Common myeloid progenitor, CD34-positive (primary cell): ENCODE measurements around the gene OPN1LW.
"Not testable (repeated sequence)": the region's sequence is repeated elsewhere in the genome, so short reads cannot be mapped to it uniquely, and the experiment has no call there.

Experiments used
- CTCF ChIA-PET: fragments of 350-600 bp; sonication (Branson Sonifier 250); formaldehyde crosslinking; loops from one replicate; lab custom pipeline; 2021; ENCODE audit warnings: antibody characterized with exemption; lab: Charles Lee
- POLR2A ChIA-PET: fragments of 350-600 bp; sonication (Branson Sonifier 250); formaldehyde crosslinking; loops from one replicate; lab custom pipeline; 2021; ENCODE audit warnings: antibody characterized with exemption; lab: Charles Lee
- DNase-seq, 3 donors: peaks; one replicate each; pipeline versions ENCODE4 v3.0.0 to v3.0.0-alpha.2; 2013
- H3K27ac ChIP-seq, 2 experiments: 1 replicate in 1 of 2; 2 replicates in 1 of 2; pipeline ENCODE4 v1.7.0; 2013; ENCODE audit warnings: inconsistent platforms in 2 of 2, low read length in 2 of 2, mild to moderate bottlenecking in 2 of 2, low read depth in 1 of 2, moderate library complexity in 1 of 2; ENCODE audit not compliant: severe bottlenecking in 2 of 2, insufficient read depth in 1 of 2, poor library complexity in 1 of 2
- H3K27me3 ChIP-seq, 5 experiments: replicated peaks in 2 of 5; 1 replicate in 3 of 5; 2 replicates in 2 of 5; pipeline versions ENCODE4 v1.6.1 to v1.7.0; 2013; ENCODE audit warnings: low read length in 4 of 5, mild to moderate bottlenecking in 2 of 5, moderate library complexity in 2 of 5, inconsistent platforms in 1 of 5; ENCODE audit not compliant: insufficient read depth in 5 of 5, control insufficient read depth in 4 of 5
- H3K36me3 ChIP-seq, 4 experiments: 1 replicate in 2 of 4; 2 replicates in 2 of 4; pipeline versions ENCODE4 v1.6.1 to v1.7.0; 2013; ENCODE audit warnings: low read length in 3 of 4, control low read depth in 1 of 4, mild to moderate bottlenecking in 1 of 4; ENCODE audit not compliant: control insufficient read depth in 4 of 4, insufficient read depth in 4 of 4
- H3K4me1 ChIP-seq, 4 experiments: 1 replicate in 3 of 4; 2 replicates in 1 of 4; pipeline versions ENCODE4 v1.6.1 to v1.7.1; 2013; ENCODE audit warnings: low read length in 3 of 4, mild to moderate bottlenecking in 3 of 4, control low read depth in 1 of 4, inconsistent platforms in 1 of 4, moderate library complexity in 1 of 4; ENCODE audit not compliant: control insufficient read depth in 4 of 4, insufficient read depth in 4 of 4; ENCODE audit errors: control extremely low read depth in 1 of 4
- H3K4me3 ChIP-seq, 7 experiments: 1 replicate in 4 of 7; 2 replicates in 3 of 7; pipeline versions ENCODE4 v1.5.1 to v1.7.0; 2013; ENCODE audit warnings: mild to moderate bottlenecking in 7 of 7, low read length in 6 of 7, moderate library complexity in 6 of 7, inconsistent platforms in 2 of 7, low read depth in 2 of 7, control low read depth in 1 of 7; ENCODE audit not compliant: insufficient read depth in 4 of 7, control insufficient read depth in 1 of 7; ENCODE audit errors: extremely low read depth in 1 of 7
- H3K9me3 ChIP-seq, 5 experiments: 1 replicate in 4 of 5; 2 replicates in 1 of 5; pipeline versions ENCODE4 v1.6.1 to v1.7.1; 2013; ENCODE audit warnings: low read length in 4 of 5, mild to moderate bottlenecking in 2 of 5, inconsistent platforms in 1 of 5, low read depth in 1 of 5, moderate library complexity in 1 of 5; ENCODE audit not compliant: control insufficient read depth in 4 of 5, insufficient read depth in 2 of 5; ENCODE audit errors: control extremely low read depth in 1 of 5
- WGBS: methylation state at CpG from one replicate; pipeline ENCODE4 v1.1.5; 2013; ENCODE audit not compliant: insufficient coverage; 5-methylcytosine and 5-hydroxymethylcytosine counted together

Gene OPN1LW

GRCh38 chrX:154172535-154172943, 28.5 kb downstream of the OPN1LW start:
- H3K9me3 ChIP-seq, H3K36me3 ChIP-seq, H3K27ac ChIP-seq, H3K4me3 ChIP-seq, H3K4me1 ChIP-seq, CTCF ChIA-PET, H3K27me3 ChIP-seq, DNase-seq, POLR2A ChIA-PET: not testable (repeated sequence)
- WGBS, result no CpG with 5 or more reads among the region's 11 CpGs

- H3K27ac ChIP-seq, H3K9me3 ChIP-seq, H3K36me3 ChIP-seq, H3K4me3 ChIP-seq, H3K27me3 ChIP-seq, DNase-seq, POLR2A ChIA-PET, CTCF ChIA-PET, H3K4me1 ChIP-seq: not testable (repeated sequence)
- no CpG with 5 or more reads among the region's 10 CpGs for WGBS
Observed at GRCh38 chrX:154174356-154174755, 30.3 kb downstream of the OPN1LW start.

GRCh38 chrX:154182296-154182695, 38.3 kb downstream of the OPN1LW start, which contains the start of gene OPN1MW:
TSS of gene OPN1MW (plus strand) at chrX:154182596. CDS start at chrX:154182678, 82 bp downstream.
- CTCF ChIA-PET, H3K27ac ChIP-seq, H3K9me3 ChIP-seq, DNase-seq, H3K36me3 ChIP-seq, H3K4me3 ChIP-seq, POLR2A ChIA-PET, H3K27me3 ChIP-seq, H3K4me1 ChIP-seq: not testable (repeated sequence)
- no CpG with 5 or more reads among the region's 14 CpGs for WGBS

GRCh38 chrX:154183794-154184193, 39.8 kb downstream of the OPN1LW start:
- H3K9me3 ChIP-seq, DNase-seq, H3K27me3 ChIP-seq, POLR2A ChIA-PET, H3K27ac ChIP-seq, H3K4me1 ChIP-seq, H3K4me3 ChIP-seq, CTCF ChIA-PET, H3K36me3 ChIP-seq: not testable (repeated sequence)
- WGBS, result no CpG with 5 or more reads among the region's 8 CpGs

- H3K9me3 ChIP-seq, POLR2A ChIA-PET, H3K27me3 ChIP-seq, DNase-seq, H3K4me3 ChIP-seq, CTCF ChIA-PET, H3K27ac ChIP-seq, H3K36me3 ChIP-seq, H3K4me1 ChIP-seq: not testable (repeated sequence)
- WGBS, result no CpG with 5 or more reads among the region's 8 CpGs
Observed at GRCh38 chrX:154192846-154193245, 48.8 kb downstream of the OPN1LW start.

GRCh38 chrX:154194316-154194715, 50.3 kb downstream of the OPN1LW start:
- POLR2A ChIA-PET, CTCF ChIA-PET, H3K4me3 ChIP-seq, H3K9me3 ChIP-seq, H3K27ac ChIP-seq, H3K36me3 ChIP-seq, H3K27me3 ChIP-seq, H3K4me1 ChIP-seq, DNase-seq: not testable (repeated sequence)
- no CpG with 5 or more reads among the region's 2 CpGs for WGBS

- POLR2A ChIA-PET, H3K36me3 ChIP-seq, H3K9me3 ChIP-seq, H3K27ac ChIP-seq, DNase-seq, H3K4me1 ChIP-seq, CTCF ChIA-PET, H3K4me3 ChIP-seq, H3K27me3 ChIP-seq: not testable (repeated sequence)
- no CpG with 5 or more reads among the region's 15 CpGs for WGBS
Observed at GRCh38 chrX:154196466-154196865, 52.4 kb downstream of the OPN1LW start.
